HepG2 (cell line): Measurements from ENCODE around the gene VAPA. TPM values are rescaled to one million over a fixed set of nuclear protein-coding genes. Genes with fewer than 3 reads are reported as not detected.

Experiments used
- ARID3A ChIP-seq: IDR thresholded peaks from 2 replicates; pipeline ENCODE4 v1.6.1; 2012; ENCODE audit warnings: low read depth, low read length, improper control_type of control experiment
- BRCA1 ChIP-seq: sonication (generic); formaldehyde crosslinking; IDR thresholded peaks from 2 replicates; pipeline ENCODE4 v1.4.0; 2020; ENCODE audit warnings: missing genetic modification reagents
- CBX5 ChIP-seq: sonication (generic); formaldehyde crosslinking; IDR thresholded peaks from 2 replicates; pipeline ENCODE4 v1.4.0; 2020; ENCODE audit warnings: missing genetic modification reagents, borderline replicate concordance
- CEBPB ChIP-seq: IDR thresholded peaks from 2 replicates; pipeline ENCODE4 v1.6.1; 2011; ENCODE audit warnings: low read depth, low read length, improper control_type of control experiment, borderline replicate concordance
- EHMT2 ChIP-seq: fragments of 200-600 bp; sonication (generic); IDR thresholded peaks from 2 replicates; pipeline ENCODE4 v1.7.0; 2017; ENCODE audit warnings: antibody characterized with exemption, low read depth, low read length, borderline replicate concordance
- HMG20A ChIP-seq: IDR thresholded peaks from 2 replicates; pipeline ENCODE4 v1.6.1; 2016; ENCODE audit warnings: borderline replicate concordance
- ISL2 ChIP-seq: sonication (generic); formaldehyde crosslinking; IDR thresholded peaks from 2 replicates; pipeline ENCODE4 v1.5.0; 2020; ENCODE audit warnings: missing genetic modification reagents
- KAT8 ChIP-seq: IDR thresholded peaks from 2 replicates; pipeline ENCODE4 v1.6.1; 2016; ENCODE audit warnings: missing genetic modification reagents, missing compliant biosample characterization
- KDM3A ChIP-seq: IDR thresholded peaks from 2 replicates; pipeline ENCODE4 v1.6.1; 2018; ENCODE audit warnings: low read depth, missing compliant biosample characterization
- NCOA2 ChIP-seq: sonication (generic); formaldehyde crosslinking; IDR thresholded peaks from 2 replicates; pipeline ENCODE4 v1.8.0; 2022; ENCODE audit warnings: inconsistent platforms
- NPAS2 ChIP-seq: sonication (generic); formaldehyde crosslinking; IDR thresholded peaks from 2 replicates; pipeline ENCODE4 v1.8.0; 2022; ENCODE audit warnings: mild to moderate bottlenecking, missing genetic modification reagents, borderline replicate concordance
- RARA ChIP-seq: IDR thresholded peaks from 2 replicates; pipeline ENCODE4 v1.6.1; 2016; ENCODE audit warnings: missing genetic modification reagents, missing compliant biosample characterization
- RBM22 ChIP-seq: fragments of 200-400 bp; formaldehyde crosslinking; optimal IDR thresholded peaks from 2 replicates; pipeline ENCODE3; 2017; ENCODE audit warnings: mild to moderate bottlenecking, low read length, moderate library complexity
- SMARCC2 ChIP-seq: fragments of 450-650 bp; IDR thresholded peaks from 2 replicates; pipeline ENCODE4 v1.6.1; 2017; ENCODE audit warnings: antibody characterized with exemption, mild to moderate bottlenecking
- SMARCE1 ChIP-seq: fragments of 450-650 bp; IDR thresholded peaks from 2 replicates; pipeline ENCODE4 v1.6.1; 2017; ENCODE audit warnings: borderline replicate concordance
- SP5 ChIP-seq: IDR thresholded peaks from 2 replicates; pipeline ENCODE4 v1.6.1; 2016; ENCODE audit warnings: low read depth, borderline replicate concordance
- TBP ChIP-seq: sonication (generic); formaldehyde crosslinking; IDR thresholded peaks from 2 replicates; pipeline ENCODE4 v1.5.0; 2020; ENCODE audit warnings: missing genetic modification reagents
- ZBTB25 ChIP-seq: IDR thresholded peaks from 2 replicates; pipeline ENCODE4 v1.6.1; 2018; ENCODE audit warnings: missing genetic modification reagents
- ZFY ChIP-seq: sonication (generic); formaldehyde crosslinking; IDR thresholded peaks from 2 replicates; pipeline ENCODE4 v1.4.0; 2020; ENCODE audit warnings: missing genetic modification reagents
- polyA plus RNA-seq, 8 experiments: library from polyadenylated mRNA; depleted of rRNA in 3 of 8; stranded (reverse) in 7 of 8; unstranded in 1 of 8; fragments of >200 nt; fragmentation: Illumina TruSeq in 4 of 8; extraction: Trizol in 4 of 8; gene quantifications; 2 replicates each; pipeline versions ENCODE4 v1.2.1 to v1.2.3, GENCODE V29; 2011 to 2016; ENCODE audit warnings: low read depth in 4 of 8, missing spikeins in 1 of 8, mixed read lengths in 1 of 8; ENCODE audit not compliant: insufficient read depth in 1 of 8
- total RNA-seq, 5 experiments: library from RNA; depleted of rRNA; stranded (reverse); fragments of >200 nt; fragmentation: Illumina TruSeq; extraction: Trizol; gene quantifications; 2 replicates each; pipeline ENCODE4 v1.2.3, GENCODE V29; 2016; ENCODE audit warnings: low read depth in 1 of 5
- TF ChIP-seq, protein P1 (sequence below): sonication (generic); formaldehyde crosslinking; IDR thresholded peaks from 2 replicates; pipeline ENCODE4 v1.5.1; 2020; ENCODE audit warnings: mild to moderate bottlenecking, moderate library complexity, missing genetic modification reagents
- TF ChIP-seq, protein P2 (sequence below): sonication (generic); formaldehyde crosslinking; IDR thresholded peaks from 2 replicates; pipeline ENCODE4 v1.4.0; 2020; ENCODE audit warnings: missing genetic modification reagents
- TF ChIP-seq, protein P3 (sequence below): sonication (generic); formaldehyde crosslinking; IDR thresholded peaks from 2 replicates; pipeline ENCODE4 v1.4.0; 2020; ENCODE audit warnings: missing genetic modification reagents

VAPA gene
- total and polyA plus RNA-seq, 2 of the 13 experiments (the other 11 are each of a cell fraction or from before 2014, with no cell fraction given) = 167 to 294 TPM

- TF ChIP-seq EHMT2 (peak; percentile 47; the same call in 1 of the 2 replicates), RBM22 (no peak), ZFY (CRISPR knock-in tag) (no peak), SMARCE1 (no peak), SMARCC2 (no peak), CEBPB (peak; percentile 88), ZBTB25 (CRISPR knock-in tag) (peak; percentile 81), BRCA1 (CRISPR knock-in tag) (no peak), CBX5 (CRISPR knock-in tag) (peak; percentile 42; the same call in 1 of the 2 replicates), ARID3A (peak; percentile 73), HMG20A (CRISPR knock-in tag) (peak; percentile 96; the same call in 1 of the 2 replicates), KAT8 (CRISPR knock-in tag) (peak; percentile 74), NPAS2 (CRISPR knock-in tag) (no peak), RARA (CRISPR knock-in tag) (peak; percentile 98), TBP (CRISPR knock-in tag) (no peak), KDM3A (CRISPR knock-in tag) (peak; percentile 24; the same call in 1 of the 2 replicates), NCOA2 (CRISPR knock-in tag) (peak; percentile 98), ISL2 (CRISPR knock-in tag) (peak; percentile 90), SP5 (CRISPR knock-in tag) (0 out of 2 replicates have a peak, but pooled peaks have one; percentile 11)
- TF ChIP-seq, protein P1, sequence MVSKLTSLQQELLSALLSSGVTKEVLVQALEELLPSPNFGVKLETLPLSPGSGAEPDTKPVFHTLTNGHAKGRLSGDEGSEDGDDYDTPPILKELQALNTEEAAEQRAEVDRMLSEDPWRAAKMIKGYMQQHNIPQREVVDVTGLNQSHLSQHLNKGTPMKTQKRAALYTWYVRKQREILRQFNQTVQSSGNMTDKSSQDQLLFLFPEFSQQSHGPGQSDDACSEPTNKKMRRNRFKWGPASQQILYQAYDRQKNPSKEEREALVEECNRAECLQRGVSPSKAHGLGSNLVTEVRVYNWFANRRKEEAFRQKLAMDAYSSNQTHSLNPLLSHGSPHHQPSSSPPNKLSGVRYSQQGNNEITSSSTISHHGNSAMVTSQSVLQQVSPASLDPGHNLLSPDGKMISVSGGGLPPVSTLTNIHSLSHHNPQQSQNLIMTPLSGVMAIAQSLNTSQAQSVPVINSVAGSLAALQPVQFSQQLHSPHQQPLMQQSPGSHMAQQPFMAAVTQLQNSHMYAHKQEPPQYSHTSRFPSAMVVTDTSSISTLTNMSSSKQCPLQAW = 0 out of 2 replicates have a peak, but pooled peaks have one; percentile 15
- TF ChIP-seq, protein P2, sequence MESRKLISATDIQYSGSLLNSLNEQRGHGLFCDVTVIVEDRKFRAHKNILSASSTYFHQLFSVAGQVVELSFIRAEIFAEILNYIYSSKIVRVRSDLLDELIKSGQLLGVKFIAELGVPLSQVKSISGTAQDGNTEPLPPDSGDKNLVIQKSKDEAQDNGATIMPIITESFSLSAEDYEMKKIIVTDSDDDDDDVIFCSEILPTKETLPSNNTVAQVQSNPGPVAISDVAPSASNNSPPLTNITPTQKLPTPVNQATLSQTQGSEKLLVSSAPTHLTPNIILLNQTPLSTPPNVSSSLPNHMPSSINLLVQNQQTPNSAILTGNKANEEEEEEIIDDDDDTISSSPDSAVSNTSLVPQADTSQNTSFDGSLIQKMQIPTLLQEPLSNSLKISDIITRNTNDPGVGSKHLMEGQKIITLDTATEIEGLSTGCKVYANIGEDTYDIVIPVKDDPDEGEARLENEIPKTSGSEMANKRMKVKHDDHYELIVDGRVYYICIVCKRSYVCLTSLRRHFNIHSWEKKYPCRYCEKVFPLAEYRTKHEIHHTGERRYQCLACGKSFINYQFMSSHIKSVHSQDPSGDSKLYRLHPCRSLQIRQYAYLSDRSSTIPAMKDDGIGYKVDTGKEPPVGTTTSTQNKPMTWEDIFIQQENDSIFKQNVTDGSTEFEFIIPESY (CRISPR knock-in tag) = peak; percentile 63
- TF ChIP-seq, protein P3, sequence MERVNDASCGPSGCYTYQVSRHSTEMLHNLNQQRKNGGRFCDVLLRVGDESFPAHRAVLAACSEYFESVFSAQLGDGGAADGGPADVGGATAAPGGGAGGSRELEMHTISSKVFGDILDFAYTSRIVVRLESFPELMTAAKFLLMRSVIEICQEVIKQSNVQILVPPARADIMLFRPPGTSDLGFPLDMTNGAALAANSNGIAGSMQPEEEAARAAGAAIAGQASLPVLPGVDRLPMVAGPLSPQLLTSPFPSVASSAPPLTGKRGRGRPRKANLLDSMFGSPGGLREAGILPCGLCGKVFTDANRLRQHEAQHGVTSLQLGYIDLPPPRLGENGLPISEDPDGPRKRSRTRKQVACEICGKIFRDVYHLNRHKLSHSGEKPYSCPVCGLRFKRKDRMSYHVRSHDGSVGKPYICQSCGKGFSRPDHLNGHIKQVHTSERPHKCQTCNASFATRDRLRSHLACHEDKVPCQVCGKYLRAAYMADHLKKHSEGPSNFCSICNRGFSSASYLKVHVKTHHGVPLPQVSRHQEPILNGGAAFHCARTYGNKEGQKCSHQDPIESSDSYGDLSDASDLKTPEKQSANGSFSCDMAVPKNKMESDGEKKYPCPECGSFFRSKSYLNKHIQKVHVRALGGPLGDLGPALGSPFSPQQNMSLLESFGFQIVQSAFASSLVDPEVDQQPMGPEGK (CRISPR knock-in tag) = peak; percentile 51
Observed at GRCh38 chr18:9869715-9870430, 43.9 kb upstream of the VAPA start (continued).
